Fibroblast of lung (primary cell): Measurements from ENCODE around the gene WASF3. TPM values are rescaled to one million over a fixed set of nuclear protein-coding genes. Genes with fewer than 3 reads are reported as not detected.
A peak's percentile ranks its signal among the peaks of the same experiment; 100 is the strongest.

Experiments used
- DNase-seq, 2 donors: peaks; one replicate each; pipeline versions ENCODE4 v3.0.0 to v3.0.0-alpha.2; 2010; ENCODE audit warnings: low read depth in 2 of 2
- H2AFZ ChIP-seq: 2 replicates; pipeline ENCODE4 v1.5.1; 2012; ENCODE audit warnings: low read length, control low read depth, inconsistent platforms
- H3K27ac ChIP-seq: 2 replicates; pipeline ENCODE4 v1.5.1; 2011; ENCODE audit warnings: low read length, control low read depth; ENCODE audit not compliant: insufficient read depth
- H3K27me3 ChIP-seq: 2 replicates; pipeline ENCODE4 v1.5.1; 2011; ENCODE audit warnings: mild to moderate bottlenecking, low read length; ENCODE audit not compliant: control insufficient read depth, insufficient read depth
- H3K36me3 ChIP-seq: 2 replicates; pipeline ENCODE4 v1.5.1; 2011; ENCODE audit warnings: low read length; ENCODE audit not compliant: control insufficient read depth, insufficient read depth
- H3K4me1 ChIP-seq: 2 replicates; pipeline ENCODE4 v1.5.1; 2011; ENCODE audit warnings: low read length; ENCODE audit not compliant: control insufficient read depth, insufficient read depth; ENCODE audit errors: extremely low read depth
- H3K4me2 ChIP-seq: 2 replicates; pipeline ENCODE4 v1.5.1; 2011; ENCODE audit warnings: low read length, control low read depth; ENCODE audit not compliant: insufficient read depth; ENCODE audit errors: extremely low read depth
- H3K4me3 ChIP-seq, 4 experiments: fragments of 200-600 bp in 1 of 4; sonication (generic) in 1 of 4; replicated peaks in 1 of 4; 2 replicates each; pipeline ENCODE4 v1.5.1; 2011 to 2016; ENCODE audit warnings: low read length in 4 of 4, low read depth in 3 of 4, mild to moderate bottlenecking in 3 of 4, control low read depth in 2 of 4, inconsistent platforms in 1 of 4, mixed read lengths in 1 of 4; ENCODE audit not compliant: insufficient read depth in 1 of 4; ENCODE audit errors: control extremely low read depth in 1 of 4
- H3K79me2 ChIP-seq: 2 replicates; pipeline ENCODE4 v1.5.1; 2012; ENCODE audit warnings: mild to moderate bottlenecking, low read length, inconsistent platforms; ENCODE audit not compliant: control insufficient read depth, insufficient read depth
- H3K9ac ChIP-seq: 2 replicates; pipeline ENCODE4 v1.5.1; 2011; ENCODE audit warnings: mild to moderate bottlenecking, low read length, control low read depth; ENCODE audit not compliant: insufficient read depth
- H3K9me3 ChIP-seq: 2 replicates; pipeline ENCODE4 v1.5.1; 2012; ENCODE audit warnings: low read depth, low read length; ENCODE audit not compliant: control insufficient read depth, insufficient read depth
- H4K20me1 ChIP-seq: 2 replicates; pipeline ENCODE4 v1.5.1; 2011; ENCODE audit warnings: low read length; ENCODE audit not compliant: control insufficient read depth, insufficient read depth; ENCODE audit errors: extremely low read depth
- EZH2 ChIP-seq: IDR thresholded peaks from 2 replicates; pipeline ENCODE4 v1.5.1; 2012; ENCODE audit warnings: low read length, control low read depth, mild to moderate bottlenecking; ENCODE audit errors: missing control alignments
- polyA plus RNA-seq, 2 donors: library from polyadenylated mRNA; depleted of rRNA in 1 of 2; stranded (reverse) in 1 of 2; unstranded in 1 of 2; fragments of >200 nt; gene quantifications; 2 replicates each; pipeline ENCODE4 v1.2.1, GENCODE V29; 2011 to 2012; ENCODE audit warnings: missing spikeins in 1 of 2
- total RNA-seq: library from RNA; depleted of rRNA; stranded (reverse); fragments of >200 nt; gene quantifications from 2 replicates; pipeline ENCODE4 v1.2.1, GENCODE V29; 2014
- TF ChIP-seq, protein P1 (sequence below), 2 donors: IDR thresholded peaks in 1 of 2; conservative IDR thresholded peaks in 1 of 2; 1 replicate in 1 of 2; 2 replicates in 1 of 2; pipeline ENCODE4 v1.5.1; 2011 to 2012; ENCODE audit warnings: low read length in 2 of 2, control low read depth in 1 of 2, inconsistent platforms in 1 of 2, low read depth in 1 of 2, mild to moderate bottlenecking in 1 of 2

Gene WASF3
- total and polyA plus RNA-seq, 2 donors (not counting 1 experiment from before 2014, with no cell fraction given): 18.2 to 19.5 TPM

DNA sequence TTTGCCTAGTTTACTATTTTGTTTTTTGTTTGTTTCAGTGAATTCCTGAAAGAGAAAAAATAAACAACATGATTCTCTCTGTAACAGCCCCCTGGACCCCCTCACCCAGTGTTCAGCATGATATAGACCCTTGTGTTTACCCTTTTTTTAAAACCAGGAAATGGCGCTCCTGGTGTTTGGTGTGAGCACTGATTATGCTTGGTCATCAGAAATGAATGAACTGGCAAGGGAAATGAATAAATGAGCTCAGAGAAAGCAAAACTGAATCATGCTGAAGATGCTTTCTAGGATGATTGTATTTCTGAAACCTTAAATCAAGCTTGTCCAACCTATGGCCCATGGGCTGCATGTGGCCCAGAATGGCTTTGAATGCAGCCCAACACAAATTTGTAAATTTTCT lies 22.1 kb downstream of the WASF3 start:
- Histone ChIP-seq H3K9me3 (no peaks in the 10 kb centered on the region), H4K20me1 (no peaks in the 10 kb centered on the region), H3K4me2 (no peak overlapping the region), H3K79me2 (peaks cover 1% of the 10 kb centered on the region), H3K27ac (no peak overlapping the region), H3K27me3 (no peaks in the 10 kb centered on the region), H3K9ac (no peak overlapping the region), H2AFZ (no peak overlapping the region), H3K4me1 (peaks cover 4% of the 10 kb centered on the region), H3K4me3 (no peak overlapping the region), H3K36me3 (no peaks in the 10 kb centered on the region)
- TF ChIP-seq EZH2: no peak
- TF ChIP-seq, protein P1, sequence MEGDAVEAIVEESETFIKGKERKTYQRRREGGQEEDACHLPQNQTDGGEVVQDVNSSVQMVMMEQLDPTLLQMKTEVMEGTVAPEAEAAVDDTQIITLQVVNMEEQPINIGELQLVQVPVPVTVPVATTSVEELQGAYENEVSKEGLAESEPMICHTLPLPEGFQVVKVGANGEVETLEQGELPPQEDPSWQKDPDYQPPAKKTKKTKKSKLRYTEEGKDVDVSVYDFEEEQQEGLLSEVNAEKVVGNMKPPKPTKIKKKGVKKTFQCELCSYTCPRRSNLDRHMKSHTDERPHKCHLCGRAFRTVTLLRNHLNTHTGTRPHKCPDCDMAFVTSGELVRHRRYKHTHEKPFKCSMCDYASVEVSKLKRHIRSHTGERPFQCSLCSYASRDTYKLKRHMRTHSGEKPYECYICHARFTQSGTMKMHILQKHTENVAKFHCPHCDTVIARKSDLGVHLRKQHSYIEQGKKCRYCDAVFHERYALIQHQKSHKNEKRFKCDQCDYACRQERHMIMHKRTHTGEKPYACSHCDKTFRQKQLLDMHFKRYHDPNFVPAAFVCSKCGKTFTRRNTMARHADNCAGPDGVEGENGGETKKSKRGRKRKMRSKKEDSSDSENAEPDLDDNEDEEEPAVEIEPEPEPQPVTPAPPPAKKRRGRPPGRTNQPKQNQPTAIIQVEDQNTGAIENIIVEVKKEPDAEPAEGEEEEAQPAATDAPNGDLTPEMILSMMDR (conservative IDR thresholded peaks at IDR 0.05 in 1 of 2, IDR thresholded peaks at IDR 0.05 in 1 of 2; ENCODE audit: low read depth in 1 of 2, low read length in 2 of 2): no peak
- no peak for DNase-seq

DNA sequence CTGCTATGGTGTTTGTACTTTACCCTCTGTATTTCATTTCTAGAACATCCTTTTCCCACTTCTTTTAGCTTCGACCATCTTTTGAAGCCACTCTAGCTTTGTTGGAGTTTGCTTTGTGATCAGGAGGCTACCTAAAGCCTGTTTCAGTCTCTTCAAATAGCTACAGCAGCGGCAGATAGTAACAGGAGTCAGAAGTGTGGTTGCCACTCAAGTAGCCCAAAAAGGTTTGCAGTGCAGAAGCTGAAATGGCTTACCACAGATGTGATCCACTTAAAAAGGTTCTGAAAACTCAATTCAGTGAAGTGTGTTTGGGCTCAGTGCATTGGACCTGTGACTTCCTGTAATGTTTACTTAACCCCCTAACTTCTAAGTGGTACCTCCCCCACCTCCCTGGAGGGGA lies 26.2 kb downstream of the WASF3 start:
- Histone ChIP-seq H3K27me3 (no peaks in the 10 kb centered on the region), H3K79me2 (peaks cover 2% of the 10 kb centered on the region), H3K4me3 (no peak overlapping the region), H2AFZ (no peak overlapping the region), H3K9ac (no peak overlapping the region), H4K20me1 (no peaks in the 10 kb centered on the region), H3K4me1 (peaks cover 5% of the 10 kb centered on the region), H3K9me3 (no peaks in the 10 kb centered on the region), H3K27ac (no peak overlapping the region), H3K36me3 (no peaks in the 10 kb centered on the region), H3K4me2 (no peak overlapping the region)
- TF ChIP-seq, protein P1 (conservative IDR thresholded peaks at IDR 0.05 in 1 of 2, IDR thresholded peaks at IDR 0.05 in 1 of 2; ENCODE audit: low read depth in 1 of 2, low read length in 2 of 2): no peak
- TF ChIP-seq EZH2: no peak
- DNase-seq: no peak

DNA sequence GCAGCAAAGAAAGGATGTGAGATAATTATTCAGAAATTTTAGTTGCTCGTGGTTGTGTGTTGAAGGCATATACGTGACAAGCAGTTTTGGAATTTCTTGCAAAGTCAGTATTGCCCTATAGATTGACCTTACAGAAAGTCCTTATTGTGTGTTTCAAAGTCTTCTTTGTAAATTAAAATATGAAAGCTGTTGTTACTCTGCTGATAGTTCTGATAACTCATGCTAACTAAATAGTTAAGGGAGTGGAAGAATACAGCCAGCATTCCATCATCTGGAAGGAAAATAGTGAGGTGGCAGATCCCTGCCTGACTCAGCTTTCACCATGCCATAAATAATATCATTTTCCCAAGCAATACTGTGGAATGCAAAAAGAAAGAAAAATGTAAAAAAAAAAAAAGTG lies 27.2 kb downstream of the WASF3 start:
- H3K36me3 ChIP-seq: no peaks in the 10 kb centered on the region
- no peaks in the 10 kb centered on the region for H3K27me3 ChIP-seq
- peaks cover 5% of the 10 kb centered on the region for H3K4me1 ChIP-seq
- TF ChIP-seq, protein P1 (conservative IDR thresholded peaks at IDR 0.05 in 1 of 2, IDR thresholded peaks at IDR 0.05 in 1 of 2; ENCODE audit: low read depth in 1 of 2, low read length in 2 of 2): no peak
- no peak for TF ChIP-seq EZH2
- H3K4me3 ChIP-seq: no peak overlapping the region
- H3K9ac ChIP-seq: no peak overlapping the region
- H3K79me2 ChIP-seq: peaks cover 2% of the 10 kb centered on the region
- peak overlapping the region; percentile 18 for H3K4me2 ChIP-seq
- no peaks in the 10 kb centered on the region for H4K20me1 ChIP-seq
- no peaks in the 10 kb centered on the region for H3K9me3 ChIP-seq
- no peak overlapping the region for H3K27ac ChIP-seq
- H2AFZ ChIP-seq: no peak overlapping the region
- peak; percentile 62 to 71 for DNase-seq
